Urinary bladder (tissue), 4 donors: ENCODE measurements around the gene PDE6D. TPM values are rescaled to one million over a fixed set of nuclear protein-coding genes. Genes with fewer than 3 reads are reported as not detected.
"Not testable (repeated sequence)": the region's sequence is repeated elsewhere in the genome, so short reads cannot be mapped to it uniquely, and the experiment has no call there.

ENCODE experiments used
- DNase-seq: peaks from one replicate; pipeline ENCODE4 v3.0.0-alpha.2; 2015; ENCODE audit errors: extremely low spot score
- H3K27ac ChIP-seq: one replicate; pipeline ENCODE4 v1.5.1; 2013; ENCODE audit warnings: low read depth, mild to moderate bottlenecking, moderate library complexity
- H3K36me3 ChIP-seq: one replicate; pipeline ENCODE4 v1.6.1; 2013; ENCODE audit warnings: mild to moderate bottlenecking, moderate library complexity; ENCODE audit not compliant: insufficient read depth
- H3K4me1 ChIP-seq: one replicate; pipeline ENCODE4 v1.6.1; 2013; ENCODE audit warnings: mild to moderate bottlenecking, moderate library complexity; ENCODE audit not compliant: insufficient read depth
- H3K4me3 ChIP-seq: one replicate; pipeline ENCODE4 v1.5.1; 2013; ENCODE audit warnings: low read depth, low read length
- WGBS: extraction: QIAGEN DNeasy Blood & Tissue Kit; methylation state at CpG from one replicate; pipeline ENCODE4 v1.1.7; 2013; 5-methylcytosine and 5-hydroxymethylcytosine counted together
- polyA plus RNA-seq: library from polyadenylated mRNA; stranded (reverse); fragments of 200-250 nt; gene quantifications from one replicate; pipeline ENCODE4 v1.2.3, GENCODE V29; 2013
- total RNA-seq: library from RNA; depleted of rRNA; stranded (reverse); fragments of >200 nt; gene quantifications from one replicate; pipeline ENCODE4 v1.2.3, GENCODE V29; 2014
- donor health status: healthy with polysubstance abuse.
- donor health status: healthy.

PDE6D gene
- total and polyA plus RNA-seq, 2 donors: 27.0 to 40.6 TPM

DNA sequence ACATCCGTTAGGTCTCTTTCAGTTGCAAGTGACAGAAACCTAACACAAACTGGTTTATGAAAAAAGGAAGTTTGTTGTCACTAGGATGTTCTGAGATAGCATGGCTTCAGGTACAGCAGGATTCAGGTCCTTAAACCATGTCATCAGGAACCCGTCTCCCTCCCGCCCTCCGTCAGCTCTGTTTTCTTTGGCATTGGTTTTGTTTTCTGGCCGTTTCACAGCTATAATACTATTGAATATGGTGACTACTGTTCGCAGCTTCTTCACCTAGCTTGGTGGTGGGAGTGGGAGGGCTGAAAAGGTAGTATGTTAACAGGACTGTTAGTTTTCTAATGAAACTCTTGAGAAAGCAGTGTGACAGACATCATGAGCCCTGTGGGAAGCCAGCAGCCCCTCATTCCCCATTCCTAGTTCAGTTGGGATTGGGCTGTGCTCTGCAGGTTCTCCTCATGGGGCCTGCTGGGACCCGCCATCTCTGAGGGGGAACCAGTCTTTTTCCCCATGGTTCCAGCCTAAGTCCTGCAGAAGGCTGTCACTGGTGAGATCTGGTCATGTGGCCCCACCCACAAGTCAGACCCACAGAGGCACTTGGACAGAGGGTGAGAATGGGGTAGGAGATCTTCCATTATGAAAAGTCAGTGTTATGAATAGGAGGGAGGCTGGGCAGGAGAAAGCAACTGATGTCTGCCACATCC, 60.6 kb downstream of the PDE6D start:
- no peak for DNase-seq
- 80% methylated on average over 7 of the region's 7 CpGs for WGBS
- Histone ChIP-seq H3K36me3 (no peaks in the 10 kb centered on the region), H3K27ac (no peak overlapping the region), H3K4me3 (no peak overlapping the region), H3K4me1 (no peaks in the 10 kb centered on the region)

DNA sequence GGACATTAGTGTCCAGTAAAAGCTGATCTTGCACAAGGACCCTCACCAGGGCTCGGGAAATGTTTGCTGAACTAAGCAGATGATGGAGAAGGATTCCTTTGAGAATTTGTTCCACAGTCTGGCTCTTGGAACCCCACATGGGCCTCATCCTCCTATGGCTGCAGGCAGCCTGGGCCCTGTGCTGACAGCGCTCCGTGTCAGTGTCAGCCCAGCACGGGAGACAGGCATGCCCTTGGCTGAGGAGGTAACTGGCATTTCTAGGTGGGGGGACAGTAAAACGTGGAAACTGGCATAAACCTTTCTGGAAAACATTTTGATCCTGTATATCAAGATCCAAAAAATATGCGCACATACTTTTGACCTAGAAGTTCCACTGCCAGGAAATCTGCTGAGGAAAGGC, 62.3 kb downstream of the PDE6D start:
- no peak overlapping the region for H3K27ac ChIP-seq
- no peak for DNase-seq
- no peaks in the 10 kb centered on the region for H3K4me1 ChIP-seq
- H3K36me3 ChIP-seq: no peaks in the 10 kb centered on the region
- WGBS: 72% methylated on average over 6 of the region's 6 CpGs
- no peak overlapping the region for H3K4me3 ChIP-seq

DNA sequence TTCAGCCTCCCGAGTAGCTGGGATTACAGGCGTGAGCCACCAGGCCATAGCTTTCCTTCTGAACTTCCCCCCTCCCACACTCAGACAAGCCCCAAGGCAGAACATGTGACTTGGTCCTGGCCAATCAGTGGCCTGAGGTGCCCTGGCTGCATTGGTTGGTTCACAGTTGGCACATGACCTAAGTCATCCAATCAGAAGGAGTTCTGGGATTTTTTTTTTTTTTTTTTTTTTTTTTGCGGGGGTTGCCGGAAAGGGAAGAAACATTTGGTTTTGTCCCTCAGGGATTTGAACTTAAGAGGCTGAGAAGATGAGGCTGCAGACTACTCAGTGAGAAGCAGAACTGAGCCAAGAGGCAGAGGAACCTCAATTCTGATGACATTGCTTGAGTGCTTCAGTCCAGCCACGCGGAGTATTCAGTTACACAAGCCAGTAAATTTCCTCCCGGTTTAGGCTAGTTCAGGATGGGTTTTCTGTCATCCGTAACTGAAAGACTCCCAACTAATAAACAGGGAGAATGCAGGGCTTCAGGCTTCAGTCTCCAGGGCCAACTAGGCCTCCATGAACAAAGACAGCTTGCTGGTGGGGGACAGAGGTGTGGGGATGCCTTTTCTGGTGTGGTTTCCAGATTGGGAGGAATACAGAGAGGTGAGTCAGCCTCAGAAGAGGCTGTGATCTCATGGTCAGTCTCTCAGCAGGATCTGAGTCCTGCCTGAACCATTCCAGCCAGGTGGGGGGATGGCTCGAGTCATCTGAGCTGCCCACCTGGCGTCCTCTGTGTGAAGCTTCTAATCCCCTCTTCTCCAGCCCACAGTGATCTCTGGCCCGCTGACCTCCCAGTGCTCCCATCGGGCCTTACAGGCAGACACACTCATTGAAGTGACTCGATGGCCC, 63.6 kb downstream of the PDE6D start:
- DNase-seq: no peak
- WGBS: 83% methylated on average over 13 of the region's 13 CpGs
- H3K4me3 ChIP-seq: no peak overlapping the region
- no peak overlapping the region for H3K27ac ChIP-seq
- no peaks in the 10 kb centered on the region for H3K4me1 ChIP-seq
- H3K36me3 ChIP-seq: no peaks in the 10 kb centered on the region

DNA sequence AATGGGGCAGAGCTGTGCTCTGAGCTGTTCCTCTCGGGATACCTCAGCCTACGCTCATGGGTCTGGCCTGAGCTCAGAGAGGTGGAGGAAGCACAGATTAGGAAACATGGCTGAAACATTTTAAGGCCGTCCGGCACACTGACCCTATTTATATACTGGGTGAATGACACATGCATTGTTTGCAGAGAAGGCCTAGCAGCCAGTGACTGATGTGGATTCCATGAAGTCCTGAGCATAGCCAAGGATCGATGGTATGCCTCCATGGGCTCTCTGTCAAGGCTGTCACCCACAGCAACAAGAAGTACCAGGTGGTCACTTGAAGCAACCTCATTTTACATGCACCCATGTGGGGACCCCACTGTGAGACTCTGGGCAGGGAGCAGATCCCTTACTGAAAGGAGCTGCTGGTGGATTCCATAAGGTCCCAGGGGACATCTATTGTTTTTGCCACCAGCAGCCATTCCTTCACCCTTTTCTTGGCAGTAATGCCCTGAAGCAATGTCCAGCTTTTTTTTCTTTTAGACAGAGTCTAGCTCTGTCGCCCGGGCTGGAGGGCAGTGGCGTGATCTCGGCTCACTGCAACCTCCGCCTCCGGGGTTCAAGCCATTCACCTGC, 64.3 kb downstream of the PDE6D start:
- DNase-seq: no peak
- no peak overlapping the region for H3K27ac ChIP-seq
- H3K4me3 ChIP-seq: no peak overlapping the region
- H3K4me1 ChIP-seq: no peaks in the 10 kb centered on the region
- 87% methylated on average over 11 of the region's 11 CpGs for WGBS
- H3K36me3 ChIP-seq: no peaks in the 10 kb centered on the region

DNA sequence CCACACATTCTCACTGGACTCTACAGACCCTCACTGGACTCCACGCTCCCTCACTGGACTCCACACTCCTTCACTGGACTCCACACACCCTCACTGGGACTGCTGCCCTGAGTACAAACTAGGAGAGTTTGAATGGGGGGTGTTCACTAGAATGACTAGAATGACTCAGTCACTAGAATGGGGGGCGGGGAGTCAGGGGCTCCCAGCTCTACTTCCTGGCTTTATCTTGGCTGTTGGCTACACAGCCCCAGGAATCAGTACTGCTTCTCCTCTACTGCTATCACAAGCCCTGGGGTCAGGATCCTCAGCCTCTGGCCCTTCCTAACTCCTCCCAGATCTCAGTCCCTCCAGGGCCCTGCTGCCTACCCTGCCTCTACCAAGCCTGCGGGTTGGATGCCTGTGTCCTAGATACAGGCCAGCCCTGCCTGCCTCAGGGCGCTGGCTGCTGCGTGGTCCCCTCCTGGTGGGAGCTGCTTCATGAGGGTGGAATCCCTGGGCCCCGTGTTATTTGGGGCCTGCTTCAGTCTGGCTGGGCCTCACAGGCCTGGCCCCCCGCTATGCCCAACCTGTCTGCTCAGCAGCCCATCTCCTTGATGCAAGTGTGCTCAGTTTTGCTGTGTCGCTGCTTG, 65.0 kb downstream of the PDE6D start:
- no peaks in the 10 kb centered on the region for H3K36me3 ChIP-seq
- H3K4me3 ChIP-seq: no peak overlapping the region
- DNase-seq: no peak
- no peak overlapping the region for H3K27ac ChIP-seq
- H3K4me1 ChIP-seq: no peaks in the 10 kb centered on the region
- WGBS: 87% methylated on average over 8 of the region's 8 CpGs

DNA sequence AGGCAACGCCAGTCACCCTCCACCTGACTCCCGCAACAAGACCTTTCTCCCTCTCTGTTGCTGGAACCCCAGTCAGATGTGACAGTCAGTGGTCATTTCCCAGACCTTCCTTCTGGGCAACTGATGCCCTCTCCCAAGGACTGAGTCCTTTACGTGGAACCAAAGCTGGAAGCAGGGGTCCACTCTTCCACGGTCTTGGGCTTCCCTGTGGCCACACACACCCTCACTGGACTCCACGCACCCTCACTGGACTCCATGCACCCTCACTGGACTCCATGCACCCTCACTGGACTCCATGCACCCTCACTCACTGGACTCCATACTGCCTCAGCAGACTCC, 65.6 kb downstream of the PDE6D start:
- Histone ChIP-seq H3K27ac (no peak overlapping the region), H3K4me1 (no peaks in the 10 kb centered on the region), H3K36me3 (no peaks in the 10 kb centered on the region), H3K4me3 (no peak overlapping the region)
- WGBS: 47% methylated on average over 5 of the region's 5 CpGs
- no peak for DNase-seq

DNA sequence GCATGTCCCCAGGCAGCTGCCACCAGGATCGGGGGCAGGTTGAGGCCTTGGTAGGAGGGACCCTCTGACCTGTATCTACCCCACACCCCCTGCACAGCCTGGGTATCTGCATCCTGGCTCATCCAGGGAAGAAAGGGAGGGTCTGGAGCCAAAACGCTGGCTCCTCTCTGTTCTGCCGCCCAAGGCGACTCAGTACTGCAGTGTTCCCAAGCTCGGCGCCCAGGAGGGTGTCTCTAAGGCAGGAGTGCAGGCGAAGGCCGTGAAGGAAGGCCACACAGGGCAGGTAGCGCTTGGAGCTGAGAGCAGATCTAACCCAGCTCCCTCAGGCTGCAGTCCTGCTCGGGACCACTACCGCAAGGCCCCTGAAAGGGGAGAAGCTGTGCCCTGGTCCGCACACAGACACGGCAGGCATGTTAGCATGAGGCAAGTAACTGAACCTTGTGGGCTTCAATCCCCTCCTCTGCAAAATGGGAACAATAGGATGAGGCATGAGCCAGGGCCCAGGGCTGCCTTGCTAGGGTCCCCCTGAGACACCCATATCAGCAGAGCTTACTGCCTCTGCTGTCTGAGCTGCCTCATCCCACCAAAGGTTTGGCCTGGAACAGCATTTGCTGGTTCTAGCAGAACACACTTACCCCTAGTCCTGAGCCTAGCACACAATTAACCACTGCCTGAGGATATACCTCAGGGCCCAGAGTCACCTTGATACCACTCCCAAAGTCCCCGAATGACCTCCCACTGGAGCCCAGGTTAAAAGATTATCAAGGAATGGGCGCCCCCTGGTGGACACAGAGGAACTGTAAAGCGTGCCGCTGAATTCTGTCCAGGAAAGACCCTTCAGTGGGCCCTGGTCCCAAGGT, 66.2 kb downstream of the PDE6D start:
- Histone ChIP-seq H3K27ac (no peak overlapping the region), H3K4me3 (no peak overlapping the region), H3K4me1 (no peaks in the 10 kb centered on the region), H3K36me3 (no peaks in the 10 kb centered on the region)
- no peak for DNase-seq
- WGBS: 63% methylated on average over 17 of the region's 17 CpGs

DNA sequence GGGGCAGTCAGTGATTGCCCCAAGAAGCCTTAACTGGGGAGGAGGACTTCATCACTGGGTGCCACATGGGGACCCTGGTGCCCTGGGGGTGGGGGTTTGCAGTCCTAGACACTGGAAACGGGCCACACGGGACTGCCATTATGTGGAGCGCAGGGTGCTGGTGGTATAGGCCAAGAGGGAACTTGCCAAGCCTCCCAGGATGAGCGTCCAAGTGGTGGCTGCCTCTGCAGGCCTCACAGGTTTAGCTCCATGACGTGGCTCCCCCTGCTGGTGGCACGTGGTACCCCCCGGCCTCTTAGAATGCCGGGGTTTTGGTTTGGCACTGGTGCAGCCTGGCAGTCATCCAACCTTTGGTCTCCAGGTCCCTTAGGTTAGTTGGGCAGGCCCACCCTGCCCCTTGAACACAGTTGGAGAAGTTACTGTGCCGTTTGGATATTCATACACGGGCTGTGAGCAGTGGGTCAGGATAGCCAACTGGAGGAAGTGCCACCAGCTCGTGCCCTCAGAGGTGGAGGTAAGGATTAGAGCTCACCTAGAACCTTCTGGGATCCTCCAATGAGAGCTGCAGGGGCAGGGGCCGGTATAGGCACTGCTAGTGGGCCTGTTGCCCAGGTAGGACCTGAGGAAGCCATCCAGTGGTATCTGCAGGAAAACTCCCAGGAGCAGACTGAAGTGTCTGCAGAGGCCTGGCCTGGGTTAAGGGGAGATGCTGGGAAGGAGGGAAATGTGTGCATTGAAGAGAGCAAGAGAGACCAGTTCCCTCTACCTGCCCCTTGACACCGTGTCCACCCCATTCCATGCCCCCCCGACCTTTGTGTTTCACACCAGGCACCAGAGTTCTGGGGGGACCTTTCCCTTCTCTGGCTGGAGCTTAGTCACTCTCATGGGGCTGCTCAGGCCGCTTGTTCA, 67.1 kb downstream of the PDE6D start:
- H3K27ac ChIP-seq: peak overlapping the region; percentile 42
- no peak overlapping the region for H3K4me3 ChIP-seq
- no peaks in the 10 kb centered on the region for H3K36me3 ChIP-seq
- WGBS: 22% methylated on average over 15 of the region's 15 CpGs
- DNase-seq: no peak
- no peaks in the 10 kb centered on the region for H3K4me1 ChIP-seq

DNA sequence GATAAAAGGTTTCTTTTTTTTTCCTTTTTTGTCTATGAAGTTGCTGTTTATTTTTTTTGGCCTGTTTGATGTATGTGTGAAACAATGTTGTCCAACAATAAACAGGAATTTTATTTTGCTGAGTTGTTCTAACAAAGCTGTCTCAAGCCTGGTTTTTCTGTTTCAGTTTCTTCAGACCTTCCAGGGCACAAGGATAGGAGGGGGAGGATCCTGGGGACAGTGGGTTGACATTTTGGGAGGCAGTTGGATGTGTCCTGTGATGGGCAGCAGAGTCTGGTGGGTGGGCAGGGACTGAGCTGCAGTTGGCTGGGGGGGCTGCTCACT, 67.7 kb downstream of the PDE6D start:
- not testable (repeated sequence) for H3K4me3 ChIP-seq

DNA sequence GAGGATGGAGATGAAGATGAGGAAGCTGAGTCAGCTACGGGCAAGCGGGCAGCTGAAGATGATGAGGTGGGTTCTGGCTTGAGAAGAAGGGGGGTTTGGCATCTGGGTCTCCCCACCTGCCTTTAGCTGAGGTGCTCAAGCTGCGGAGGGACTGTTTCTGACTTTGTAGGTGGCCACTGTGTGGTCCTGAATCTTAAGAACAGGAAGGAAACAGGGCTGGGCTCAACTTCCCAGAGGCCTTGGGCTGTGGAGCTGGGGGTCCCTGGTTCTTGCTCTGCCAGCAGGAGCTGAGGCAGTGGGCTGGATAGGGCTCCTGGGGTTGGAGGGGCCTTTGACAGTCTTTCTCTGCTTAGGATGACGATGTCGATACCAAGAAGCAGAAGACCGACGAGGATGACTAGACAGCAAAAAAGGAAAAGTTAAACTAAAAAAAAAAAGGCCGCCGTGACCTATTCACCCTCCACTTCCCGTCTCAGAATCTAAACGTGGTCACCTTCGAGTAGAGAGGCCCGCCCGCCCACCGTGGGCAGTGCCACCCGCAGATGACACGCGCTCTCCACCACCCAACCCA, 68.5 kb downstream of the PDE6D start:
- not testable (repeated sequence) for H3K36me3 ChIP-seq, DNase-seq, H3K27ac ChIP-seq, H3K4me1 ChIP-seq, H3K4me3 ChIP-seq
- 57% methylated on average over 18 of the region's 18 CpGs for WGBS

More for the DNA sequence above, 67.7 kb downstream of the PDE6D start:
- DNase-seq, H3K27ac ChIP-seq, H3K36me3 ChIP-seq, H3K4me1 ChIP-seq: not testable (repeated sequence)

DNA sequence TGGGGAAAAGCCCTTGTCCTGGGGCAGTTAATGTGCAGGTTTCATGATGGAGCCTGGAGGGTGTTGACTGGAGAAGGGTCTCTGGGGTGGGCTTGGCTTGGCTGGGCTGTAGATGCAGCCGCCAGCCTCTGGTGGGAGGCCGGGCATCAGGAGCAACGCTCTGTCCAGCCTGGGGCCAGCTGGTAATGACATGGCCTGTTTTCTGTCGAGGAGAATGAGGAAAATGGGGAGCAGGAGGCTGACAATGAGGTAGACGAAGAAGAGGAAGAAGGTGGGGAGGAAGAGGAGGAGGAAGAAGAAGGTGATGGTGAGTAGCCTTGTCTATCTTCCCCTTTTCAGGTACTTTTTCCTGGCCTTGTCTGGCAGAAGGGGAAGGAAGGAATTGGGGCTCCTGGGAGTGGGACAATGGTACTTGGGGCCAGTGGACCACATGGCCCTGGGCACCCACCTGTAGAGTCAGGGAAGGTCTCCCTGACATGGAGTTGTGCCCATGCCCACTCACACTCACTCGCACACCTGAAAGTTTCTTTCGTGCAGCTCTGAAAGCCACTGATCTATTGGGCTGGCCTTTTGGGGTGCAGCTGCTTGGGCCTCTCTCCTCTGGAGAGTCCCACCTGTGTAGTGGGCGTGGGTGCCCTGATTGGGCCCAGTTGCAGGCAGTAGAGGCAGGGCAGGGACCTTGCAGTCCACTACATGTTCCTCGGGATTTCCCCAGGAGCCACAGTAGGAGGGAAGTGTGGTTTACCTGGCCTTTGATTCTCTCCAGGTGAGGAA, 69.2 kb downstream of the PDE6D start:
- H3K4me1 ChIP-seq: no peaks in the 10 kb centered on the region
- 41% methylated on average over 9 of the region's 9 CpGs for WGBS
- H3K27ac ChIP-seq: peak overlapping the region; percentile 44
- no peak for DNase-seq
- H3K4me3 ChIP-seq: no peak overlapping the region
- H3K36me3 ChIP-seq: no peaks in the 10 kb centered on the region
